Renal cortex interstitium (tissue), 11 donors: ENCODE results near the gene KCNE2. TPM values are rescaled to one million over a fixed set of nuclear protein-coding genes. Genes with fewer than 3 reads are reported as not detected.
"Not testable (repeated sequence)": the region's sequence is repeated elsewhere in the genome, so short reads cannot be mapped to it uniquely, and the experiment has no call there.

Experiments used
- DNase-seq, 11 donors: peaks; one replicate each; pipeline ENCODE4 v3.0.0-alpha.2; 2013; ENCODE audit warnings: low read depth in 9 of 11, low spot score in 4 of 11; ENCODE audit errors: extremely low read depth in 1 of 11
- polyA plus RNA-seq, 3 donors: library from polyadenylated mRNA; unstranded; fragments of 120-200 nt; gene quantifications; one replicate each; pipeline ENCODE4 v1.2.1, GENCODE V29; 2013; ENCODE audit not compliant: insufficient read length in 3 of 3

The KCNE2 gene
- polyA plus RNA-seq, 3 donors = 0.82 to 1.7 (median 0.92) TPM

DNA sequence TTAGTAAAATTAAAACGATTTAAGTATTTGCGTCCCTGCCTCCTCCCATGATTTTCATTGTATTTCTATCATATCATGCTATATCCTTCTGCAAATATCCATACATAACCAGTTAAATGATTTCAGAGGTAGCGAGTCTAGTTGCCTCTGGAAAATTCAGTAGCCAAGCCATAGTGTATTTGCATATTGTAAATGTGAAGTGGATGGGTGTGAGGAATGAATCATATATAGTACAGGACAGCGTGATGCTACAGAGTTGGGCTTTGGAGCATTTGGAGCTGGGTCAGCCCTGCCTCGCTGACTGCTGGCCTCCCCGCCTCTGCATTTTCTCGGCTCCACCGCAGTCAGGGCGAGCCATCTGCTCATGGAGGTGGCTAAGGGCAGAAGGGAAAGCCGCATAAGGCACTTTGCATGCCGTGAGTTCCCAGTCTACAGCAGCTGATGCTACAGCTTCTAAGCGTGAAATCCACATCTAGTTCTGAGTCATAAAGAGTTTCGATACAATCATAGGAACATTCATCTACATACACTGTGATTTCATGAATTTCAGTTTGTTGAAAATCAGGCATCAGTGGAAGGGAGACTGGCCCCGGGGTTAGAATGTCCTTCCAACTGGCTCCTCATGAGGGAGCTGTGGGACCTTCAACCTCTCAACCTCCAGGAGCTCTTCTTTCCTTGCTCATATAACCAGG is 20.1 kb downstream of the KCNE2 start:
- not testable (repeated sequence) for DNase-seq

DNA sequence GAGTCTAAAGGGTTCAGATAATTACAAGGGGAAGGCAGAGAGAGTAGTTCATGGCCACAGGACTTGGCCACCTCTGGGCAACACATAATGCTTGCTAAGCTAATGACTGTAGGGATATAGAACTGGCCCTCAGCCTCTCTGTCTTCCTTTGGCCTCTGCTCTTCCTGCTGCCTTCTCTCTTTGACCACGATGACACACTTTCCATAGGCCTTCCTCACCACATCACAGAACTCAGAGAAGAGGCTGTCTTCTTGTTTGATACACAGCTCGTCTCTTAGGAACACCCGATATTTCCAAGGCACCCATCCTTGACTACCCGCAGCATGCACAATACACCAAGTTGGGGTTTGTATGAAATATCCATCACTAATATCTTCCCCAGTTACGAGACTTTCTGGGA is 36.7 kb downstream of the KCNE2 start:
- not testable (repeated sequence) for DNase-seq

DNA sequence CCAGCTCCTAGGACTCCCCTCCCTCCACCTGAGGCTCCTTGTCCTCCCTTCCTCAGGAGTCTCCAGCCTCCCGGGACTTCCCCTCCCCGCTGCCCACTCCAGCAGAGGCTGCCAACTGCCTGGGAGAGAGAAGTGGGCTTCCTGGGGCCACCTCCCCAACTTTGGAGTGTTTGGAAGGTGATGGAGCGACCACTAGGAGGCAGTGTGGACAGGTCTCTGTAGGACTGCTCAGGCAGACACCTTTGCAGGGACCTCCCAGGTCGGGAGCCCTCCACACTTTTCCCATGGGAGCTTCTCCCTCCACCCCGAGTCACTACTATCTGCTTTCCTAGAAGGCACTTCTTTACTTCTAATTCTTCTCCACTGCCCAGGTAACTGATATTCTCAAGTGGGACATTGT is 40.9 kb downstream of the KCNE2 start:
- not testable (repeated sequence) for DNase-seq

DNA sequence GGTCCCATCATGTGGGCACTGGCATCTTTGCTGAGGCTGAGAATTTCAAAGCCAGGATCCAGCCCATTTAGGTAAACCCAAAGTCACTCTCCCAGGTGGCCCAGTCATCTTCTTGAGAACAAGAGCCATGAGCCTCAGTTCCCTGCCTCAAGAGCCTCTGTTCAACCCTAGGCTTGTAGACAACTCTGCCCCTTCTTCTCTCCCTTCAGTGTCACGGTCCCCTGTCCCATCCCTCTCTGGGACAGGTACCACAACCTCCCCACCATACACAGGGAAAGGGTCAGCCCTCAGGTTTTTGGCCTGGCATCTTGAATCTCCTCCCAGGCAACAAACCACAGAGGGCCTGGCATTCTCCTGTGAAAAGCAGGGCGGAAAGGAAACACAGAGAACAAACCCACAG is 41.9 kb downstream of the KCNE2 start:
- DNase-seq = not testable (repeated sequence)

DNA sequence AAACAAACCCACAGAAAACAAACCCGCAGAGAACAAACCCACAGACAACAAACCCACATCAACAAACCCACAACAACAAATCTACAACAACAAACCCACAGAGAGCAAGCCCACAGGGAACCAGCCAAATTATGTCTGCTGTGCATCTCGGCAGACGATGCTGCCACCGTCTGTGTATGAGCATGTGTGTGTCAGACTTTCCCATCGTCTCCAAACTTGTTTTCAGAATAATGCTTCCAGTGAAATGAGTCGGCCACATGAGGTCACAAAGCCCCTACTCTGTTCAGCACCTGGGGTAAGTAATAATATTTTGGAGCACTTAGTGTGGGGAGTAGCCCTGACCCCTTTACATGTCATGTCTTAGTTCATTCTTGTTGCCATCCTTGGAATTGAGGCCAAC is 42.3 kb downstream of the KCNE2 start:
- DNase-seq = not testable (repeated sequence)

DNA sequence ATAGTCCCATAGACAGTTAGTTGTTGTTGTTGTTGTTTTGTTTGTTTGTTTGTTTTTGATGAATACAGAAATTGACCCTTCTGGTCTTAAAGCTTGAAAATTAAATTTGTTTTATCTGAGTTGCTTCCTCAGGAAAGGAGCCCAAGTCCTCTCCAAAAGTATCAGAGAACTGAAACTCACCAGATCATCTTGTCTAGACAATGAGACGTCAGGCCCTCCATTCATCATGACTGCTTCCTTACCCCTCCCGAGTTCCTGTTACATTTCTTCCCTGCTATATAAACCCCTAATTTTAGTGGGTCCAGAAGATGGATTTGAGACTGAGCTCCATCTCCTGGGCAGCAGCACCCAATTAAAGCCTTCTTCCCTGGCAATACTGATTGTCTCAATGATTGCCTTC is 42.9 kb downstream of the KCNE2 start:
- DNase-seq = not testable (repeated sequence)

DNA sequence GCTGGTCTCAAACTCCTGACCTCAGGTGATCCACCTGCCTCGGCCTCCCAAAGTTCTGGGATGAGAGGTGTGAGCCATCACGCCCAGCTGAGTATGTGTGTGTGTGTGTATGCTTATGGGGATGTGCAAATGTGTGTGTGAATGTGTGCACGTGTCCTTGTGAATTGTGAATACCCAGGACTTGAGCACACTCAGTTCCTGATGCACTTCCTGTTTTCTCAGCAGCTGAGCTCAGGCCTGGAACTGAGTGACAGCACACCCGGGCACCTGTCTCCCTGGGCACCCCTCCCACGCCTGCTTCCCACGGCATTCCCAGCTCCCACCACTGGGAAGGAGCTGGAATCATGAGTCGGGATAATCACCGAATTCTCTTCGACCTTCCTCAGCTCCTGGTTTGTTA is 43.5 kb downstream of the KCNE2 start:
- DNase-seq = not testable (repeated sequence)

DNA sequence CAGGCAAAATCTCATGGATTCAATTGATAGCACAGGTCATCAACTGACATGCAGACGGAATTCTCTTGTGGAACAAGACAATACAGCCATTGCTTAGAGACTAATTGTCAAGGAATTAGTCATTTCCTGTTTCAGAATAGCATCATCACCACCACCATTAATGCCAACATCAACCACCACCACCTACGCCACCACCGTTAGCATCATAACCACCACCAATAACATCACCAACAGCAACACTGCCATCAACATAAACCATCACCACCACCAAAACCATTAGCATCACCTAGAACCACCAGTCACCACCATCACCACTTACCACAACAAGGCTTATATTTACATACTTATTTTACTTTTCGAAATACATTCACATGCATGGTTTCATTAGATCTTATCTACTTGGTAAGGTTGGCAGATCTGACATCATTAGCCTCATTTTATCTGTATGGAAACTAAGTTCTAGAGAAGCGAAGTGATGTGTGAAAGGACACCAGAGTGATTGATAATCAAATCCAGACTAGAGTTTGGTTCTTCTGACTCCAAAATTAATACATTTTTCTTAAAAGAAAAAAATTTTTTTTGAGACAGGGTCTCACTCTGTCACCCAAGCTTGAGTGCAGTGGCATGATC is 53.8 kb downstream of the KCNE2 start:
- not testable (repeated sequence) for DNase-seq

Other genes with a start within 250 kb of the KCNE2 start
- 1 to 10 TPM; 1.5 to 5.7 (median 3.2) TPM for gene SMIM11, start 11.5 kb downstream of the KCNE2 start, polyA plus RNA-seq
- under 1 TPM; 0.28 to 0.61 (median 0.37) TPM for gene SMIM34, start 59.9 kb downstream of the KCNE2 start, polyA plus RNA-seq
- gene KCNE1, start 148.2 kb downstream of the KCNE2 start, polyA plus RNA-seq = under 1 TPM; 0.64 to 0.92 (median 0.76) TPM